Mesodermal cell (in vitro differentiated cells): ENCODE measurements around the gene GNG11.

ENCODE experiments used
- H3K27ac ChIP-seq: 2 replicates; pipeline ENCODE4 v1.7.0; 2013; ENCODE audit warnings: mild to moderate bottlenecking, low read depth, low read length, moderate library complexity; ENCODE audit not compliant: severe bottlenecking
- H3K36me3 ChIP-seq: 2 replicates; pipeline ENCODE4 v1.7.1; 2013; ENCODE audit warnings: mild to moderate bottlenecking, low read length, moderate library complexity; ENCODE audit not compliant: control insufficient read depth, insufficient read depth
- H3K4me1 ChIP-seq: one replicate; pipeline ENCODE4 v1.7.1; 2013; ENCODE audit warnings: mild to moderate bottlenecking, low read length; ENCODE audit not compliant: insufficient read depth, control insufficient read depth, poor library complexity, severe bottlenecking
- H3K4me3 ChIP-seq: 2 replicates; pipeline ENCODE4 v1.7.0; 2013; ENCODE audit warnings: low read length, control low read depth, mild to moderate bottlenecking; ENCODE audit not compliant: insufficient read depth, poor library complexity, severe bottlenecking; ENCODE audit errors: extremely low read depth
- H3K9me3 ChIP-seq: 2 replicates; pipeline ENCODE4 v1.7.1; 2013; ENCODE audit warnings: mild to moderate bottlenecking, low read length, moderate library complexity; ENCODE audit not compliant: control insufficient read depth
- WGBS, 2 experiments: methylation state at CpG; one replicate each; pipeline ENCODE4 v1.1.5; 2013; ENCODE audit warnings: missing lambda C conversion rate in 2 of 2; ENCODE audit not compliant: insufficient coverage in 2 of 2; 5-methylcytosine and 5-hydroxymethylcytosine counted together

Gene GNG11

GRCh38 chr7:93931655-93932054 lies 10.1 kb downstream of the GNG11 start:
- WGBS, 2 experiments = no CpG with 5 or more reads among the region's 3 CpGs
- Histone ChIP-seq H3K9me3 (no peaks in the 10 kb centered on the region), H3K27ac (no peak overlapping the region)

DNA sequence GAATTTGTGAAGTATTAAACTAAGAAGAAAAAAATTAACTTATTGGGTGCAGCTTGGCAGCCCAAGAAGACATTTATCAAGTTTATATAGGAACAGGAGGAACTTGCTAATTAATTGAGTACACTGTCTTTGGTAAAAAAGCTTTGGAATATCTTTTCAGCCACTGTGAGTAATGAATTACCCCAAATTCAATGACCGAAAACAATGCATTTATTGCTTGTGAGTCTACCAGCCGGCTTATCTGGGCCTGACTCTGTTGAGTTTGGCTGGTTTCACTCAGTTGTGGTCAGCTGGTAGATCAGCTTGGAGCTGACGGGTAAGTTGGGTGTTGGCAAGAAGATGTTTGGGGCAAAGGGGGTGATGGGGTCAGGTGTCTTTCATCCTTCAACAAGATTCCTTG lies 11.6 kb downstream of the GNG11 start:
- Histone ChIP-seq H3K4me1 (peaks cover 4% of the 10 kb centered on the region), H3K9me3 (no peaks in the 10 kb centered on the region), H3K27ac (no peak overlapping the region), H3K36me3 (no peaks in the 10 kb centered on the region), H3K4me3 (no peak overlapping the region)
- 95 to 96% methylated on average over 2 to 3 of the region's 3 CpGs for WGBS, 2 experiments

More at GRCh38 chr7:93931655-93932054, 10.1 kb downstream of the GNG11 start:
- Histone ChIP-seq H3K36me3 (peaks cover 9% of the 10 kb centered on the region), H3K4me3 (no peak overlapping the region), H3K4me1 (peaks cover 3% of the 10 kb centered on the region)

DNA sequence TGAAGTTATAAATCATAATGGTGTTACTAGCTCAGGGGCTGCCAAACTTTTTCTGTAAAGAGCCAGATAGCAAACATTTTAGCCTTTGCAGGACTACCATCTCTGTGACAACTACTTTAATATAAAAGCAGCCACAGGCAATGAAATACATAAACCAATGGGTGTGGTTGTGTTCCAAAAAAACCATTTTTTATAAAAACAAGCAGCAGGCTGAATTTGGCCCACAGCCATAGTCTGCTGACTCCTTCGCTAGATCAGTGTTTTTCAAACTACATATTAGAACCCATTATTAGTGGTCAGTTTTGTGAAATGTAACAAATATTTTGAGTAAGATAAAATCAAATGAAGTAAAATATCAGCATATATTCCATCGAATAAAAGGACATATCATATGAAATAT lies 13.6 kb downstream of the GNG11 start:
- no peak overlapping the region for H3K4me3 ChIP-seq
- H3K4me1 ChIP-seq = peaks cover 9% of the 10 kb centered on the region
- H3K9me3 ChIP-seq = no peaks in the 10 kb centered on the region
- no peaks in the 10 kb centered on the region for H3K36me3 ChIP-seq
- H3K27ac ChIP-seq = no peak overlapping the region
- no CpG with 5 or more reads among the region's 2 CpGs for WGBS, 2 experiments

DNA sequence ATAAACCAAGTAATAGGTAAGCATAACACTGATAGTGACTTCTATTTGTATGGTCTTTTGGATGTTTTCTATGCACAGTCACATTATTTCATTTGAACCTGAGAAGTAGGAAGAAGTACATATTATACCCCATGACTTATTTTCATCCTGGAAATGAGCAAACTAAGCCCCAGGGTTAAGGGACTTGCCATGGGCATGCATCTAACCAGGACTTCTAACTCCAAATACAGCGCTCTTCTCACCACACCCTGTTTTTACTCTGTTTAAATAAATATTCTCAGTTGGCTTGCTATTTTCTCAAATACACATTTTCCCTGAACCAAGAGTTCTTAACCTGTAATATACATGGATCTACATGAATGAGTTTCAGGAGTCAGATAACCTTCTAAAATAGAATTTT lies 16.3 kb downstream of the GNG11 start:
- H3K4me3 ChIP-seq = no peak overlapping the region
- H3K9me3 ChIP-seq = no peaks in the 10 kb centered on the region
- peaks cover 9% of the 10 kb centered on the region for H3K4me1 ChIP-seq
- H3K36me3 ChIP-seq = no peaks in the 10 kb centered on the region
- no CpG with 5 or more reads among the region's 1 CpG for WGBS, 2 experiments
- H3K27ac ChIP-seq = no peak overlapping the region

DNA sequence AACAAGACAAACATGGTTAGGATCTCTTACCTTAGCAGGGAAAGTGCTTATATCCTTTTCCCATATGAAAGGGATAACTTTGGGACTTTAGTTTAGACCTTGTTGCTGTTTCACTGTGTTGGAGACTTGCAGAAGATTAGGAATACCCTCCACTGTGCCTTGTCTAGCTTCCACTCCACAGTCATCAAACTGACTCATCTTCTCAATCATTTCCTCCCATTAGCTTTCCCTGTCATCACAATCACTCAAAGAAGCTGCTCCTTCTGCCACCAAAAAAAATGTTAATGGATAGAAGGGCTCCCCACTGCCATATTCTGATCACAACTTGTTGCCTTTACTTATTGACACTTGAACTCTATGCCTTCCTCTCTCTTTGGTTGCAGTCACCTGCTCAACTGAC lies 16.8 kb downstream of the GNG11 start:
- Histone ChIP-seq H3K9me3 (no peaks in the 10 kb centered on the region), H3K36me3 (no peaks in the 10 kb centered on the region), H3K27ac (no peak overlapping the region), H3K4me1 (peaks cover 9% of the 10 kb centered on the region), H3K4me3 (no peak overlapping the region)

- no peaks in the 10 kb centered on the region for H3K9me3 ChIP-seq
- WGBS, 2 experiments = 93 to 94% methylated on average over 2 of the region's 2 CpGs
- no peak overlapping the region for H3K4me3 ChIP-seq
- H3K27ac ChIP-seq = no peak overlapping the region
- no peaks in the 10 kb centered on the region for H3K36me3 ChIP-seq
- peaks cover 17% of the 10 kb centered on the region for H3K4me1 ChIP-seq
Observed at GRCh38 chr7:93941945-93942344, 20.4 kb downstream of the GNG11 start.

- H3K27ac ChIP-seq = no peak overlapping the region
- WGBS, 2 experiments = 87 to 92% methylated on average over 1 to 2 of the region's 4 CpGs
Observed at GRCh38 chr7:93943816-93944540, 22.4 kb downstream of the GNG11 start.

DNA sequence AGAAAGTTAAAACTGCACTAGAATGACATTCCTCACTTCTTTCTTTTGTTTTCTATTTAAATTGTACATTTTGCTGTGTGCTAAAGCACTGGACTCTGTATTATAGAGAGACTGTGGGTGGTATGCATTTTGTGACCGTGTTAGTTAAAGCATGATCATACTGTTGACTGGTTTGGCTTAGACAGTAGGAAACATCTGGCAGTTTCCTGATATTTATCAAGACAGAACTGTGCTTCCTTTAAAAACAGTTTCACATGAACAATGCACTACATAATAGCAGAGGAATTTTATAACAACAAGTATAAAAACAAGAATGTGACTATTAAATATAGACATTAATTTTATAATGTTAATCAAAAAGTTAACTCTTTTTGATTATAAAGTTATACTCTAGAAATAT lies 23.1 kb downstream of the GNG11 start:
- WGBS, 2 experiments = no CpG with 5 or more reads among the region's 1 CpG
- no peaks in the 10 kb centered on the region for H3K9me3 ChIP-seq
- peaks cover 16% of the 10 kb centered on the region for H3K4me1 ChIP-seq
- H3K36me3 ChIP-seq = no peaks in the 10 kb centered on the region
- H3K4me3 ChIP-seq = no peak overlapping the region
- H3K27ac ChIP-seq = no peak overlapping the region

More at GRCh38 chr7:93943816-93944540, 22.4 kb downstream of the GNG11 start:
- H3K36me3 ChIP-seq = no peaks in the 10 kb centered on the region
- H3K4me1 ChIP-seq = peaks cover 13% of the 10 kb centered on the region
- no peaks in the 10 kb centered on the region for H3K9me3 ChIP-seq
- no peak overlapping the region for H3K4me3 ChIP-seq

DNA sequence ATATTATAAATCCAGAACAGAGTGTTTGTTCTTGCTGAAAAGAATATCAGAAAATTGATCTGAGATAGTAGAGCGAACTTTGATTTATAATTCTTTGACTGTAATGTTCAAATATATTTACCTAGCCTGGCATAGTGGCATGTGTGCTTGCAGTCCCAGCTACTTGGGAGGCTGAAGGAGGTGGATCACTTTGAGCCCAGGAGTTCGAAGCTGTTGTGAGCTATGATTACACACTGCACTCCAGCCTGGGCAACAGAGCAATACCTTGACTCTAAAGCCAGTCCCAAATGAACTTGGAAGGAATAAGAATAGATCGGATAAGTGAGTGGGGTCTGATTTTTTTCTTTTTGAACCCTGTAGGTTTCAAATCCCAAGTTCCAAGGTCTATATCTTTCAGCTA lies 23.5 kb downstream of the GNG11 start:
- H3K4me3 ChIP-seq = no peak overlapping the region
- H3K4me1 ChIP-seq = peaks cover 16% of the 10 kb centered on the region
- H3K36me3 ChIP-seq = no peaks in the 10 kb centered on the region
- WGBS, 2 experiments = 71 to 100% methylated on average over 1 to 2 of the region's 3 CpGs
- no peak overlapping the region for H3K27ac ChIP-seq
- no peaks in the 10 kb centered on the region for H3K9me3 ChIP-seq

DNA sequence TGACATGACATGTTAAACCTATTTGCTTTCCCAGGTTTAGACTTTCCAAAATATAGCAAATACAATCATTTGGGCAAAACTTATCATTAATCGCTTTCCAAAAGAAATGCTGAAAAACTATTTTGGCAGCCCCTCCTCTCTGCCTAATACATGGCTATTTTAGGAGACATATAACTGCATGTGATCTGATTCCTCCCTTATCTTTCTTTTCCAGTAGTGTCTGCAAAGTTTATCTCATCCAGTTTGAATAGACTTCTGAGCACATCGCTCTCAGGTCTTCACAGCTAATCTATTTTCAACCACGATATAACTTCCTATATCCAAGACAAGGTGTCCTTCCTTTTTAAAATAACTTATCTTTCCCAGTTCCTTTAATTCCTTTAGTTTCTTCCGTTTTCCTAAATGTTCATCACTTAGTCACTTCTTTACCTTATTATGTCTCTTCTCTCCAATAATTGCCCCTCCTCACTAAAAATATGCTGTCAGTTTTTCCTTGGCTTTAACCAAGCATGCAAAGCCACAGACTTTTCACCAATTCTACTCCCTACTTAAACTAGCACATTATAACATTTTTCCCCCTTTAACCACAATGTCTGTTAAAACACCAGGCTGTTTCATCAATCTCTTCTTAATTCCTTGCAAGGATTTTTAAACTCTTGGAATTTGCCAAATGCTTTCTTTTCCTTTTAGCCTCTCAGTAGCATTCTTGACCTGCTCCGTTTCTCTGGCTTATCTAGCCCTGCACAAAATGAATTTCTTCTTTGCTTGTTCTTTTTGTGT lies 24.4 kb downstream of the GNG11 start:
- Histone ChIP-seq H3K36me3 (no peaks in the 10 kb centered on the region), H3K27ac (peak overlapping the region; percentile 52)
- 66 to 78% methylated on average over 3 to 5 of the region's 5 CpGs for WGBS, 2 experiments

DNA sequence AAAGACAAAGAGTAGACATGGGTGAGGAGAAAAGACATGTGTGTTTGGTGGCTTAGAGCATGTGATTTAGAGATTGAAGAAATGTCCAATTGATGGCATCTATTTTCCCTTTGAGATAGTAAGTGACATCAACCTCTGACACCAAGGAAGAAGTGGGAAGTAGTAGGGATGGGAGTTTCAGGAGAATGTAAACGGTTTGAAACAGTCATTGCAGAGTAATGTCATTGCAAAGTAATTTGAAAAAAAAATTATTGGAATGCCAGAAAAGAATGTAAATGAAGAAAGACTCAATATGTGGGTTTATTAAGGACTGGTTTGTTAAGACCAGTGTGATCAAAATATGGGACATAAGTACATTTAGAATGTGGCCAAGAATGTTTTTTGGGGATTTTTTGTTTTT lies 26.6 kb downstream of the GNG11 start:
- Histone ChIP-seq H3K9me3 (no peaks in the 10 kb centered on the region), H3K4me1 (peaks cover 16% of the 10 kb centered on the region), H3K4me3 (no peak overlapping the region), H3K36me3 (no peaks in the 10 kb centered on the region), H3K27ac (no peak overlapping the region)
- 100% methylated on average over 1 of the region's 1 CpG for WGBS, 2 experiments

More for the DNA sequence above, 24.4 kb downstream of the GNG11 start:
- Histone ChIP-seq H3K4me1 (peaks cover 16% of the 10 kb centered on the region), H3K9me3 (no peaks in the 10 kb centered on the region), H3K4me3 (no peak overlapping the region)
